Skeletal muscle tissue (tissue), 4 donors: ENCODE measurements around the gene UBE2H. TPM values are rescaled to one million over a fixed set of nuclear protein-coding genes. Genes with fewer than 3 reads are reported as not detected.
A peak's percentile ranks its signal among the peaks of the same experiment; 100 is the strongest.
"Not testable (repeated sequence)": the region's sequence is repeated elsewhere in the genome, so short reads cannot be mapped to it uniquely, and the experiment has no call there.

Source experiments
- H3K27ac ChIP-seq: one replicate; pipeline ENCODE4 v1.7.0; 2013; ENCODE audit warnings: mild to moderate bottlenecking, low read depth, low read length, inconsistent platforms
- H3K27me3 ChIP-seq, 3 donors: one replicate each; pipeline ENCODE4 v1.7.0; 2013; ENCODE audit warnings: low read length in 3 of 3; ENCODE audit not compliant: control insufficient read depth in 3 of 3, insufficient read depth in 3 of 3
- H3K36me3 ChIP-seq, 3 donors: one replicate each; pipeline ENCODE4 v1.7.0; 2013; ENCODE audit warnings: low read length in 3 of 3; ENCODE audit not compliant: control insufficient read depth in 3 of 3, insufficient read depth in 3 of 3
- H3K4me1 ChIP-seq, 3 donors: one replicate each; pipeline ENCODE4 v1.7.0; 2013; ENCODE audit warnings: low read length in 3 of 3, mild to moderate bottlenecking in 3 of 3; ENCODE audit not compliant: control insufficient read depth in 3 of 3, insufficient read depth in 3 of 3
- H3K4me3 ChIP-seq, 3 donors: one replicate each; pipeline ENCODE4 v1.7.0; 2013; ENCODE audit warnings: low read length in 3 of 3
- H3K9ac ChIP-seq, 3 donors: one replicate each; pipeline ENCODE4 v1.7.0; 2013; ENCODE audit warnings: low read length in 3 of 3, mild to moderate bottlenecking in 3 of 3, moderate library complexity in 2 of 3, low read depth in 1 of 3
- H3K9me3 ChIP-seq, 3 donors: one replicate each; pipeline ENCODE4 v1.7.0; 2013; ENCODE audit warnings: low read length in 3 of 3; ENCODE audit not compliant: control insufficient read depth in 3 of 3
- total RNA-seq: library from RNA; depleted of rRNA; stranded (reverse); fragments of >200 nt; gene quantifications from one replicate; pipeline ENCODE4 v1.2.3, GENCODE V29; 2014
- donor health status: Osteomylitis.

UBE2H gene
- total RNA-seq, 1 donor from 2014 or later, result 61.6 TPM

DNA sequence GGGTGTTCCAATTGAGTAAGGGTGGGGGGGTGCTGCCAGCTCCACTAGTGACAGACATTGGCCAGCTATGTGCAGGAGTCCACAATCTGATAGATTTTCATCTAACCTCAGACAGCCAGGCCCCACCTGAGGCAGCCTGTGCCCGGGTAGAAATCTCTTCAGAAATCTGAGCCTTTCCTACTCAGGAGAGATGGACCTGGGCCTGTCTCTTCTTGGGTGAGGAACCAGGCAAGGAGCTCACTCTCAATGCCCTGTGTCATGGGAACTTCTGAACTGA lies 86.9 kb downstream of the UBE2H start:
- H3K9ac ChIP-seq, result no peak overlapping the region
- H3K4me1 ChIP-seq, result peaks cover 45 to 59% (median 46%) of the 10 kb centered on the region in 3 donors

GRCh38 chr7:129865093-129865924 lies 87.5 kb downstream of the UBE2H start:
- Histone ChIP-seq H3K9ac (no peak overlapping the region), H3K4me1 (peaks cover 45 to 59% (median 46%) of the 10 kb centered on the region in 3 donors), H3K9me3 (no peaks in the 10 kb centered on the region), H3K27ac (no peak overlapping the region), H3K4me3 (no peak overlapping the region), H3K36me3 (no peaks in the 10 kb centered on the region), H3K27me3 (no peaks in the 10 kb centered on the region)

More for the DNA sequence above, 86.9 kb downstream of the UBE2H start:
- no peaks in the 10 kb centered on the region for H3K27me3 ChIP-seq
- no peak overlapping the region for H3K27ac ChIP-seq
- H3K36me3 ChIP-seq, result no peaks in the 10 kb centered on the region
- H3K9me3 ChIP-seq, result no peaks in the 10 kb centered on the region
- H3K4me3 ChIP-seq, result peak overlapping the region in 1 of 3 donors; percentile 18

DNA sequence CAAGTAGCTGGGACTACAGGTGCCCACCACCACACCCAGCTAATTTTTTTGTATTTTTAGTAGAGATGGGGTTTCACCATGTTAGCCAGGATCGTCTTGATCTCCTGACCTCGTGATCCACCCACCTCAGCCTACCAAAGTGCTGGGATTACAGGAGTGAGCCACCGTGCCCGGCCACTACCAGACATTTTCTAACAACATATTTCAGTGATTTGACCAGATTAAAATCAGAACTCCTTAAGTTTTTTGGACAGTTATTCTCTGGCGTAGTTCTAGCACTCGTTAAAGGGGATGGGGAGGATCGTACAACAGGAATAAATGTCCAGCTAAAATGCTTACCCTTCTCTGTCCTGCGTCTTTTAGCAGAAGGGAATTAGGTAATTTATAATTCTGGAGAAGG lies 88.1 kb downstream of the UBE2H start:
- H3K9ac ChIP-seq, H3K36me3 ChIP-seq, H3K9me3 ChIP-seq, H3K4me3 ChIP-seq, H3K27me3 ChIP-seq, H3K27ac ChIP-seq: not testable (repeated sequence)
- peaks cover 45 to 64% (median 48%) of the 10 kb centered on the region in 3 donors for H3K4me1 ChIP-seq

DNA sequence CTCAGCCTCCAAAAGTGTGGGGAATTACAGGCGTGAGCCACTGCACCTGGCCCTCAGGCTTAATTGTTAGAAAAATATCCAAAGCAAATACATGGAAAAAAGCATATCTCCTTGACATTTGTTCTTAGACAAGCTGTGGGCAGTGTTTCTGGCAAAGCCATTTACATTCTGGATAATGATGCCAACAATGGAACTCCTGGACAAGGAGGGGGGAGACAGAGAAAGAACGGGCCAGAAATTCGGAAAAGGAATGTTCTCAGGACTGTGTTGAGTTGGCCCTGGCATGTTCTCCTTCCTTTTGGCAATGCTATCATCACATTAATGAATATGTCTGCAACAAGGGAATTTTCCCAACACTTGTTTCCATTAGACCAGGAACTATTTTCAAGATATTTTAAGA lies 88.7 kb downstream of the UBE2H start:
- no peaks in the 10 kb centered on the region for H3K9me3 ChIP-seq
- no peaks in the 10 kb centered on the region for H3K36me3 ChIP-seq
- no peaks in the 10 kb centered on the region for H3K27me3 ChIP-seq
- H3K27ac ChIP-seq, result peak overlapping the region; percentile 54
- H3K4me3 ChIP-seq, result no peak overlapping the region
- H3K4me1 ChIP-seq, result peaks cover 45 to 66% (median 48%) of the 10 kb centered on the region in 3 donors
- no peak overlapping the region for H3K9ac ChIP-seq

GRCh38 chr7:129862682-129863081 lies 90.1 kb downstream of the UBE2H start:
- no peaks in the 10 kb centered on the region for H3K36me3 ChIP-seq
- H3K27me3 ChIP-seq, result no peaks in the 10 kb centered on the region
- H3K4me1 ChIP-seq, result peaks cover 45 to 67% (median 54%) of the 10 kb centered on the region in 3 donors
- H3K9ac ChIP-seq, result no peak overlapping the region
- peak overlapping the region; percentile 54 for H3K27ac ChIP-seq
- H3K9me3 ChIP-seq, result no peaks in the 10 kb centered on the region
- H3K4me3 ChIP-seq, result no peak overlapping the region

GRCh38 chr7:129860784-129861183 lies 92.0 kb downstream of the UBE2H start:
- H3K9me3 ChIP-seq, H3K9ac ChIP-seq, H3K27ac ChIP-seq, H3K27me3 ChIP-seq, H3K36me3 ChIP-seq, H3K4me3 ChIP-seq: not testable (repeated sequence)
- peaks cover 42 to 61% (median 46%) of the 10 kb centered on the region in 3 donors for H3K4me1 ChIP-seq

- H3K4me3 ChIP-seq, result no peak overlapping the region
- H3K4me1 ChIP-seq, result peaks cover 30 to 49% (median 35%) of the 10 kb centered on the region in 3 donors
- no peak overlapping the region for H3K27ac ChIP-seq
- no peaks in the 10 kb centered on the region for H3K27me3 ChIP-seq
- no peak overlapping the region for H3K9ac ChIP-seq
- no peaks in the 10 kb centered on the region for H3K9me3 ChIP-seq
- H3K36me3 ChIP-seq, result peaks cover 0 to 3% (median 2%) of the 10 kb centered on the region in 3 donors
Observed at GRCh38 chr7:129859183-129859582, 93.6 kb downstream of the UBE2H start.

GRCh38 chr7:129858490-129858889 lies 94.3 kb downstream of the UBE2H start:
- Histone ChIP-seq H3K4me1 (peaks cover 26 to 46% (median 31%) of the 10 kb centered on the region in 3 donors), H3K36me3 (peaks cover 0 to 3% (median 2%) of the 10 kb centered on the region in 3 donors), H3K4me3 (no peak overlapping the region), H3K9me3 (no peaks in the 10 kb centered on the region), H3K27ac (no peak overlapping the region), H3K27me3 (no peaks in the 10 kb centered on the region), H3K9ac (no peak overlapping the region)

DNA sequence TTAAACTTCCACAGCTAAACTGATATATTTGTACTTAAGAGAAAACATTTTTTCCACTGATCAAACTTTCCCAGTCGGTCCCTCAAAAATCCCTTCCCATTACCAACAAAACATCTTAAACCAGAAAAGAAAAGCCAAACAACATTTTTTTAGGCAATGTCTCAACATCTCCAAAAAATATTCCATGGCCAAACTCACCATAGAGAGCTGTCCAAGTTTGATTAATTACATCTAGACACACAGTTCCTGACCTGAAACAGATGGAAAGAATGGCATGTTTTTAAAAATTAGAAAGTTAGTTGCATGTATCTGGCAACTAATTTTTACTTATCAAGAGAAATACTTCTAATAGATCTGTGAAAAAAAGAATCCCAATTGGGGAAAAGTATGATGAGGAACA lies 95.4 kb downstream of the UBE2H start:
- Histone ChIP-seq H3K4me3 (no peak overlapping the region), H3K9me3 (no peaks in the 10 kb centered on the region), H3K4me1 (peaks cover 16 to 34% (median 20%) of the 10 kb centered on the region in 3 donors), H3K36me3 (peaks cover 0 to 3% (median 2%) of the 10 kb centered on the region in 3 donors), H3K27me3 (no peaks in the 10 kb centered on the region), H3K27ac (no peak overlapping the region), H3K9ac (no peak overlapping the region)

DNA sequence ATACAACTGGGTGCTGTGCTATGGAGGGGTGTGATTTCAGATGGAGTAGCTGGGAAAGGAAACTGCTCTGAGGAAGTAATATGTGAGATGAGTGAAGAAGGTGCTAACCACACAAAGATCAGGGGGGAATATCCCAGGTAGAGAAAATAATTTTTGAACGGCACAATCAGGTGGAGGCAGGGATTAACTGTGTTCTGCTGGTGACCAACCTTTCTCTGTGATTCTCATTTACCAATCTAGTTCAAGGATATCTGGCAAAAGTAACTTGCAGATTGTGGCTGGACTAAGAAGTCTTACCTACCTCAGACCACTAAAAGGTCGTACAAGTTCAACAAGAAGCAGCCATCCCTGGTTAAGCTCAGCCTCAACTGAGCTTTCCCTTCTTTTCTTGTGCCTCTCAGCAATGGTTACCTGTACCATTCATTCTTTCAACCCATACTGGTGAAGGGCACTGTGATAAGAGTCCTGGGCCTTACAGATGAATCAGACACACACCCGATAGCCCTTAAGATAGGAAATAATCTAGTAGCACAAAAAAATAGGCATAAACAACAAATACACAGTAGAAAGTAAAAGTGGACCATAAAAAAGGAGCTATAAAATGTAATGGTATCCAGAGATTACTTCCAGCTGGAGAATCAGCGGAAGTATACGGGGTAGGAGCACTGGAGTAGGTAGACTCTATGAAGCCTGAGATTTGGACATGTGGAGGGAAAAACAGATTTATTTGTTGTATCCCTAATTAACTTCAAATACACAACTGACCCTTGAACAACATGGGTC lies 96.6 kb downstream of the UBE2H start:
- Histone ChIP-seq H3K27me3 (no peaks in the 10 kb centered on the region), H3K36me3 (peaks cover 0 to 3% (median 2%) of the 10 kb centered on the region in 3 donors), H3K4me3 (no peak overlapping the region), H3K9me3 (no peaks in the 10 kb centered on the region), H3K27ac (no peak overlapping the region), H3K4me1 (peaks cover 4 to 22% (median 12%) of the 10 kb centered on the region in 3 donors), H3K9ac (no peak overlapping the region)
